Activated T-cell treated with anti-CD3 and anti-CD28 coated beads, Interleukin-2, amount 50 U/mL, for 24 hours (primary cell): ENCODE data around the gene CENPP.

Experiments
- DNase-seq: peaks from one replicate; pipeline ENCODE4 v3.0.0-alpha.2; 2020
- H3K27ac Mint-ChIP-seq: 2 replicates; pipeline ENCODE4 v1.8.0; 2020; ENCODE audit warnings: mild to moderate bottlenecking, mixed read lengths
- H3K27me3 Mint-ChIP-seq: 2 replicates; pipeline ENCODE4 v1.8.0; 2020; ENCODE audit warnings: mixed read lengths
- H3K36me3 Mint-ChIP-seq: 2 replicates; pipeline ENCODE4 v1.8.0; 2020; ENCODE audit warnings: low read depth, mixed read lengths
- H3K4me1 Mint-ChIP-seq: 2 replicates; pipeline ENCODE4 v1.8.0; 2020; ENCODE audit warnings: low read depth, mixed read lengths
- H3K4me3 Mint-ChIP-seq: 2 replicates; pipeline ENCODE4 v1.8.0; 2020; ENCODE audit warnings: mild to moderate bottlenecking, moderate library complexity, mixed read lengths
- H3K9me3 Mint-ChIP-seq: 2 replicates; pipeline ENCODE4 v1.8.0; 2020; ENCODE audit warnings: mixed read lengths

CENPP gene

GRCh38 chr9:92381775-92382174, 56.0 kb downstream of the CENPP start:
- no peak overlapping the region for H3K4me3 Mint-ChIP-seq
- no peak overlapping the region for H3K27ac Mint-ChIP-seq
- H3K36me3 Mint-ChIP-seq, result peaks cover 27% of the 10 kb centered on the region
- no peaks in the 10 kb centered on the region for H3K9me3 Mint-ChIP-seq
- H3K4me1 Mint-ChIP-seq, result peaks cover 34% of the 10 kb centered on the region
- no peak for DNase-seq
- H3K27me3 Mint-ChIP-seq, result no peaks in the 10 kb centered on the region

- H3K4me1 Mint-ChIP-seq, result peaks cover 19% of the 10 kb centered on the region
Measured at GRCh38 chr9:92384375-92384774, 58.6 kb downstream of the CENPP start.

GRCh38 chr9:92385001-92385400, 59.2 kb downstream of the CENPP start:
- peaks cover 19% of the 10 kb centered on the region for H3K36me3 Mint-ChIP-seq
- no peak overlapping the region for H3K27ac Mint-ChIP-seq
- no peaks in the 10 kb centered on the region for H3K27me3 Mint-ChIP-seq
- no peak overlapping the region for H3K4me3 Mint-ChIP-seq
- no peaks in the 10 kb centered on the region for H3K9me3 Mint-ChIP-seq
- peaks cover 15% of the 10 kb centered on the region for H3K4me1 Mint-ChIP-seq
- no peak for DNase-seq

More at GRCh38 chr9:92384375-92384774, 58.6 kb downstream of the CENPP start:
- Mint-ChIP-seq H3K9me3 (no peaks in the 10 kb centered on the region), H3K36me3 (peaks cover 25% of the 10 kb centered on the region), H3K27ac (no peak overlapping the region), H3K27me3 (no peaks in the 10 kb centered on the region), H3K4me3 (no peak overlapping the region)
- no peak for DNase-seq

GRCh38 chr9:92385477-92385876, 59.7 kb downstream of the CENPP start:
- H3K27me3 Mint-ChIP-seq, result no peaks in the 10 kb centered on the region
- no peaks in the 10 kb centered on the region for H3K9me3 Mint-ChIP-seq
- H3K36me3 Mint-ChIP-seq, result peaks cover 14% of the 10 kb centered on the region
- DNase-seq, result no peak
- peaks cover 15% of the 10 kb centered on the region for H3K4me1 Mint-ChIP-seq
- H3K27ac Mint-ChIP-seq, result no peak overlapping the region
- no peak overlapping the region for H3K4me3 Mint-ChIP-seq

GRCh38 chr9:92385953-92386352, 60.2 kb downstream of the CENPP start:
- Mint-ChIP-seq H3K9me3 (no peaks in the 10 kb centered on the region), H3K4me3 (no peak overlapping the region), H3K27me3 (no peaks in the 10 kb centered on the region), H3K36me3 (peaks cover 9% of the 10 kb centered on the region), H3K4me1 (peaks cover 12% of the 10 kb centered on the region), H3K27ac (no peak overlapping the region)
- DNase-seq, result no peak

- Mint-ChIP-seq H3K27ac (no peak overlapping the region), H3K27me3 (no peaks in the 10 kb centered on the region), H3K36me3 (peaks cover 3% of the 10 kb centered on the region), H3K9me3 (no peaks in the 10 kb centered on the region), H3K4me1 (peaks cover 2% of the 10 kb centered on the region), H3K4me3 (no peak overlapping the region)
- no peak for DNase-seq
Measured at GRCh38 chr9:92392690-92393089, 66.9 kb downstream of the CENPP start.

- H3K9me3 Mint-ChIP-seq, result no peaks in the 10 kb centered on the region
Measured at GRCh38 chr9:92393686-92394085, 67.9 kb downstream of the CENPP start.

GRCh38 chr9:92395617-92396016, 69.9 kb downstream of the CENPP start:
- DNase-seq, result no peak
- Mint-ChIP-seq H3K4me3 (no peak overlapping the region), H3K36me3 (peaks cover 5% of the 10 kb centered on the region), H3K27ac (no peak overlapping the region), H3K9me3 (no peaks in the 10 kb centered on the region), H3K4me1 (peaks cover 2% of the 10 kb centered on the region), H3K27me3 (no peaks in the 10 kb centered on the region)

More at GRCh38 chr9:92393686-92394085, 67.9 kb downstream of the CENPP start:
- no peak for DNase-seq
- no peak overlapping the region for H3K27ac Mint-ChIP-seq
- H3K27me3 Mint-ChIP-seq, result no peaks in the 10 kb centered on the region
- no peak overlapping the region for H3K4me3 Mint-ChIP-seq
- H3K36me3 Mint-ChIP-seq, result peaks cover 5% of the 10 kb centered on the region
- H3K4me1 Mint-ChIP-seq, result peaks cover 2% of the 10 kb centered on the region

GRCh38 chr9:92397853-92398252, 72.1 kb downstream of the CENPP start:
- H3K4me3 Mint-ChIP-seq, result no peak overlapping the region
- no peaks in the 10 kb centered on the region for H3K27me3 Mint-ChIP-seq
- peaks cover 9% of the 10 kb centered on the region for H3K4me1 Mint-ChIP-seq
- H3K27ac Mint-ChIP-seq, result no peak overlapping the region
- no peaks in the 10 kb centered on the region for H3K9me3 Mint-ChIP-seq
- peaks cover 5% of the 10 kb centered on the region for H3K36me3 Mint-ChIP-seq
- no peak for DNase-seq

- Mint-ChIP-seq H3K9me3 (no peaks in the 10 kb centered on the region), H3K36me3 (peaks cover 6% of the 10 kb centered on the region), H3K27ac (no peak overlapping the region), H3K4me3 (no peak overlapping the region), H3K27me3 (no peaks in the 10 kb centered on the region), H3K4me1 (peaks cover 38% of the 10 kb centered on the region)
- DNase-seq, result no peak
Measured at GRCh38 chr9:92402360-92402759, 76.6 kb downstream of the CENPP start.

- Mint-ChIP-seq H3K4me3 (no peak overlapping the region), H3K9me3 (no peaks in the 10 kb centered on the region), H3K4me1 (peaks cover 38% of the 10 kb centered on the region), H3K27me3 (no peaks in the 10 kb centered on the region), H3K27ac (no peak overlapping the region), H3K36me3 (peaks cover 3% of the 10 kb centered on the region)
- no peak for DNase-seq
Measured at GRCh38 chr9:92402826-92403745, 77.3 kb downstream of the CENPP start.

- DNase-seq, result no peak
- H3K27me3 Mint-ChIP-seq, result no peaks in the 10 kb centered on the region
- no peak within 1 kb of the TSS for H3K27ac Mint-ChIP-seq
- H3K4me1 Mint-ChIP-seq, result peaks cover 38% of the 10 kb centered on the region
- peaks cover 1% of the 10 kb centered on the region for H3K36me3 Mint-ChIP-seq
- H3K4me3 Mint-ChIP-seq, result no peak within 1 kb of the TSS
- H3K9me3 Mint-ChIP-seq, result no peaks in the 10 kb centered on the region
Measured at GRCh38 chr9:92404042-92404836, 78.5 kb downstream of the CENPP start, which contains the start of gene OGN. TSS of gene OGN (minus strand) at chr9:92404578. CDS start at chr9:92403407, 1,171 bp downstream.

GRCh38 chr9:92405818-92406217, 80.1 kb downstream of the CENPP start:
- Mint-ChIP-seq H3K27ac (no peak overlapping the region), H3K4me1 (peaks cover 38% of the 10 kb centered on the region), H3K4me3 (no peak overlapping the region), H3K27me3 (no peaks in the 10 kb centered on the region), H3K9me3 (no peaks in the 10 kb centered on the region), H3K36me3 (peaks cover 1% of the 10 kb centered on the region)
- no peak for DNase-seq

- Mint-ChIP-seq H3K4me1 (peaks cover 38% of the 10 kb centered on the region), H3K27me3 (no peaks in the 10 kb centered on the region)
- DNase-seq, result no peak
Measured at GRCh38 chr9:92406477-92406876, 80.7 kb downstream of the CENPP start.

GRCh38 chr9:92407818-92408217, 82.1 kb downstream of the CENPP start:
- Mint-ChIP-seq H3K36me3 (peaks cover 1% of the 10 kb centered on the region), H3K4me1 (peaks cover 29% of the 10 kb centered on the region), H3K27ac (no peak overlapping the region), H3K27me3 (no peaks in the 10 kb centered on the region), H3K9me3 (no peaks in the 10 kb centered on the region), H3K4me3 (no peak overlapping the region)
- DNase-seq, result no peak

More at GRCh38 chr9:92406477-92406876, 80.7 kb downstream of the CENPP start:
- Mint-ChIP-seq H3K4me3 (no peak overlapping the region), H3K9me3 (no peaks in the 10 kb centered on the region), H3K36me3 (peaks cover 1% of the 10 kb centered on the region), H3K27ac (peak overlapping the region; percentile 68)
